K562 (cell line): Measurements from ENCODE around the gene SETD5. TPM values are rescaled to one million over a fixed set of nuclear protein-coding genes. Genes with fewer than 3 reads are reported as not detected.
A peak's percentile ranks its signal among the peaks of the same experiment; 100 is the strongest.

ENCODE experiments used
- ASH1L ChIP-seq: fragments of 450-650 bp; IDR thresholded peaks from 2 replicates; pipeline ENCODE4 v1.6.1; 2018; ENCODE audit warnings: borderline replicate concordance, mild to moderate bottlenecking, low read depth; ENCODE audit not compliant: partially characterized antibody
- ATF3 ChIP-seq, 2 experiments: fragments of 450-650 bp in 1 of 2; sonication (generic) in 1 of 2; formaldehyde crosslinking in 1 of 2; IDR thresholded peaks in 1 of 2; conservative IDR thresholded peaks in 1 of 2; 2 replicates each; pipeline versions ENCODE4 v1.6.1 to v1.8.1; 2016 to 2023; ENCODE audit warnings: mild to moderate bottlenecking in 2 of 2, moderate library complexity in 2 of 2, inconsistent platforms in 1 of 2, missing genetic modification reagents in 1 of 2
- FOXJ3 ChIP-seq: sonication (generic); formaldehyde crosslinking; IDR thresholded peaks from 2 replicates; pipeline ENCODE4 v1.4.0; 2020; ENCODE audit warnings: mild to moderate bottlenecking, missing genetic modification reagents
- FOXP4 ChIP-seq: sonication (generic); formaldehyde crosslinking; IDR thresholded peaks from 2 replicates; pipeline ENCODE4 v1.8.0; 2022; ENCODE audit warnings: mild to moderate bottlenecking, missing genetic modification reagents, borderline replicate concordance
- MCM3 ChIP-seq: fragments of 450-650 bp; IDR thresholded peaks from 2 replicates; pipeline ENCODE4 v1.6.1; 2016
- PML ChIP-seq: IDR thresholded peaks from 2 replicates; pipeline ENCODE4 v1.6.1; 2012; ENCODE audit warnings: low read length, inconsistent platforms
- TEAD4 ChIP-seq, 2 experiments: sonication (generic) in 1 of 2; formaldehyde crosslinking in 1 of 2; IDR thresholded peaks; 2 replicates each; pipeline versions ENCODE4 v1.6.1 to v1.8.0; 2012 to 2022; ENCODE audit warnings: borderline replicate concordance in 1 of 2, inconsistent platforms in 1 of 2, low read length in 1 of 2, mild to moderate bottlenecking in 1 of 2, missing genetic modification reagents in 1 of 2
- ZKSCAN3 ChIP-seq: fragments of 250-450 bp; sonication (Bioruptor Pico); IDR thresholded peaks from 2 replicates; pipeline ENCODE4 v1.4.0; 2020
- ZNF551 ChIP-seq: fragments of 250-450 bp; sonication (Bioruptor Pico); IDR thresholded peaks from 2 replicates; pipeline ENCODE4 v1.5.0; 2021; ENCODE audit warnings: mild to moderate bottlenecking, moderate library complexity
- ZNF586 ChIP-seq: fragments of 450-650 bp; formaldehyde crosslinking; conservative IDR thresholded peaks from 2 replicates; pipeline ENCODE4 v1.4.0; 2020; ENCODE audit warnings: mild to moderate bottlenecking, moderate library complexity
- ZNF609 ChIP-seq: sonication (generic); formaldehyde crosslinking; IDR thresholded peaks from 2 replicates; pipeline ENCODE4 v1.8.1; 2023; ENCODE audit warnings: missing genetic modification reagents, mild to moderate bottlenecking, borderline replicate concordance
- ZNF639 ChIP-seq, 2 experiments: fragments of 200-800 bp in 1 of 2; sonication (Bioruptor generic) in 1 of 2; sonication (generic) in 1 of 2; formaldehyde crosslinking in 1 of 2; IDR thresholded peaks in 1 of 2; conservative IDR thresholded peaks in 1 of 2; 2 replicates each; pipeline versions ENCODE4 v1.5.0 to v1.6.1; 2016 to 2020; ENCODE audit warnings: missing compliant biosample characterization in 1 of 2, missing genetic modification characterization in 1 of 2, missing genetic modification reagents in 1 of 2
- polyA plus RNA-seq, 8 experiments: library from polyadenylated mRNA; depleted of rRNA in 4 of 8; stranded (reverse) in 5 of 8; unstranded in 3 of 8; fragments of >200 nt; fragmentation: Nextera tagmentation in 2 of 8; fragmentation: Illumina TruSeq in 1 of 8; extraction: Ambion mirVana in 2 of 8; extraction: Trizol in 1 of 8; gene quantifications; 2 replicates each; pipeline versions ENCODE4 v1.2.1 to v1.2.3, GENCODE V29; 2011 to 2014; ENCODE audit warnings: inconsistent platforms in 1 of 8, missing spikeins in 1 of 8
- total RNA-seq, 7 experiments: library from RNA; depleted of rRNA in 6 of 7; stranded (reverse); fragments of >200 nt in 6 of 7; fragmentation: Illumina TruSeq in 2 of 7; extraction: Trizol in 2 of 7; gene quantifications; 2 replicates each; pipeline versions ENCODE4 v1.2.1 to v1.2.3, GENCODE V29; 2011 to 2021; ENCODE audit warnings: low replicate concordance in 1 of 7
- TF ChIP-seq, protein P1 (sequence below): fragments of 450-650 bp; IDR thresholded peaks from 2 replicates; pipeline ENCODE4 v1.6.1; 2016; ENCODE audit warnings: missing biosample characterization, missing genetic modification characterization

Gene SETD5
- total and polyA plus RNA-seq, 9 of the 15 experiments (the other 6 are each of a cell fraction or from before 2014, with no cell fraction given), result 20.8 to 135 (median 87.2) TPM

GRCh38 chr3:9396632-9397331 lies 633 bp upstream of the SETD5 start (continued):
- TF ChIP-seq, protein P1, sequence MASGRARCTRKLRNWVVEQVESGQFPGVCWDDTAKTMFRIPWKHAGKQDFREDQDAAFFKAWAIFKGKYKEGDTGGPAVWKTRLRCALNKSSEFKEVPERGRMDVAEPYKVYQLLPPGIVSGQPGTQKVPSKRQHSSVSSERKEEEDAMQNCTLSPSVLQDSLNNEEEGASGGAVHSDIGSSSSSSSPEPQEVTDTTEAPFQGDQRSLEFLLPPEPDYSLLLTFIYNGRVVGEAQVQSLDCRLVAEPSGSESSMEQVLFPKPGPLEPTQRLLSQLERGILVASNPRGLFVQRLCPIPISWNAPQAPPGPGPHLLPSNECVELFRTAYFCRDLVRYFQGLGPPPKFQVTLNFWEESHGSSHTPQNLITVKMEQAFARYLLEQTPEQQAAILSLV, result no peak
- TF ChIP-seq ZNF639 (CRISPR knock-in tag; conservative IDR thresholded peaks at IDR 0.05 in 1 of 2, IDR thresholded peaks at IDR 0.05 in 1 of 2) (peak in 1 of 2 experiments; percentile 83; a peak in 2 of 4 replicates), PML (no peak; the same call in 1 of the 2 replicates), ATF3 (IDR thresholded peaks at IDR 0.05) (no peak), ATF3 (CRISPR knock-in tag; conservative IDR thresholded peaks at IDR 0.05) (peak; percentile 33), ZNF551 (no peak), FOXP4 (CRISPR knock-in tag) (peak; percentile 39), FOXJ3 (CRISPR knock-in tag) (no peak), MCM3 (no peak), ZNF586 (CRISPR knock-in tag) (0 out of 2 replicates have a peak, but pooled peaks have one; percentile 23), TEAD4 (IDR thresholded peaks at IDR 0.05; ENCODE audit: low read length) (0 out of 2 replicates have a peak, but pooled peaks have one; percentile 27), TEAD4 (CRISPR knock-in tag; IDR thresholded peaks at IDR 0.05; ENCODE audit: borderline replicate concordance) (no peak), ZNF609 (CRISPR knock-in tag) (no peak), ASH1L (peak; percentile 90), ZKSCAN3 (CRISPR knock-in tag) (no peak)
